GM23338 (cell line): ENCODE results near the gene RAC3.

ENCODE experiments used
- CREB1 ChIP-seq: fragments of 250-450 bp; sonication (Bioruptor Pico); IDR thresholded peaks from 2 replicates; pipeline ENCODE4 v1.5.0; 2020; ENCODE audit warnings: low read depth, mild to moderate bottlenecking, moderate library complexity
- EZH2 ChIP-seq: fragments of 200-600 bp; sonication (generic); IDR thresholded peaks from one replicate; pipeline ENCODE4 v1.8.0; 2017; ENCODE audit warnings: antibody characterized with exemption, mild to moderate bottlenecking, low read depth; ENCODE audit not compliant: unreplicated experiment
- EZH2phosphoT487 ChIP-seq: fragments of 200-600 bp; sonication (generic); IDR thresholded peaks from one replicate; pipeline ENCODE4 v1.8.1; 2018; ENCODE audit warnings: antibody characterized with exemption; ENCODE audit not compliant: unreplicated experiment
- JUNB ChIP-seq: IDR thresholded peaks from one replicate; pipeline ENCODE4 v1.6.1; 2016; ENCODE audit warnings: antibody characterized with exemption; ENCODE audit not compliant: unreplicated experiment
- POLR2AphosphoS5 ChIP-seq: IDR thresholded peaks from 2 replicates; pipeline ENCODE4 v1.6.1; 2016; ENCODE audit warnings: antibody characterized with exemption, low read depth
- STAT1 ChIP-seq: IDR thresholded peaks from one replicate; pipeline ENCODE4 v1.6.1; 2016; ENCODE audit warnings: antibody characterized with exemption; ENCODE audit not compliant: unreplicated experiment
- ZNF114 ChIP-seq: fragments of 250-450 bp; sonication (Bioruptor Pico); IDR thresholded peaks from 2 replicates; pipeline ENCODE4 v1.5.0; 2020; ENCODE audit warnings: mild to moderate bottlenecking, moderate library complexity
- ZNF331 ChIP-seq: fragments of 250-450 bp; sonication (Bioruptor Pico); IDR thresholded peaks from 2 replicates; pipeline ENCODE4 v1.5.0; 2020; ENCODE audit warnings: low read depth, mild to moderate bottlenecking, moderate library complexity
- TF ChIP-seq, protein P1 (sequence below), 2 experiments: fragments of 200-600 bp in 1 of 2; sonication (generic) in 1 of 2; conservative IDR thresholded peaks; 2 replicates each; pipeline versions ENCODE4 v1.5.1 to v1.6.1; 2016 to 2017; ENCODE audit warnings: antibody characterized with exemption in 2 of 2, low read depth in 2 of 2, mild to moderate bottlenecking in 2 of 2, moderate library complexity in 1 of 2
- TF ChIP-seq, protein P2 (sequence below): IDR thresholded peaks from one replicate; pipeline ENCODE4 v1.6.1; 2018; ENCODE audit warnings: antibody characterized with exemption; ENCODE audit not compliant: unreplicated experiment
- TF ChIP-seq, protein P3 (sequence below): IDR thresholded peaks from 2 replicates; pipeline ENCODE4 v1.6.1; 2016; ENCODE audit warnings: antibody characterized with exemption
- TF ChIP-seq, protein P4 (sequence below): fragments of 250-450 bp; sonication (Bioruptor Pico); IDR thresholded peaks from 2 replicates; pipeline ENCODE4 v1.5.0; 2020; ENCODE audit warnings: mild to moderate bottlenecking, moderate library complexity

DNA sequence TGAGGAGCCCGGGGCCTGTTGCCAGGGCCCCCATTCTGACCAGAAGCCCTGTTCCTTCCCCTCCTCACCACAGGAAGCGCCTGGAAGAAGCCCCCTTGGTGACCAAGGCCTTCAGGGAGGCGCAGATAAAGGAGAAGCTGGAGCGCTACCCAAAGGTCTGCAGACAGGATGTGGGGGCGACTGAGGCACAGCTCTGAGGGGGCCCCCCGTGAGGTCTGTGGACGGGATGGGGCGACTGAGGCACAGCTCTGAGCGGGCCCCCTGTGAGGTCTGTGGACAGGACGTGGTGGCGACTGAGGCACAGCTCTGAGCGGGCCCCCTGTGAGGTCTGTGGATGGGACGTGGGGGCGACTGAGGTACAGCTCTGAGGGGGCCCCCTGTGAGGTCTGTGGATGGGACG is 22.1 kb upstream of the RAC3 start:
- TF ChIP-seq, protein P1, sequence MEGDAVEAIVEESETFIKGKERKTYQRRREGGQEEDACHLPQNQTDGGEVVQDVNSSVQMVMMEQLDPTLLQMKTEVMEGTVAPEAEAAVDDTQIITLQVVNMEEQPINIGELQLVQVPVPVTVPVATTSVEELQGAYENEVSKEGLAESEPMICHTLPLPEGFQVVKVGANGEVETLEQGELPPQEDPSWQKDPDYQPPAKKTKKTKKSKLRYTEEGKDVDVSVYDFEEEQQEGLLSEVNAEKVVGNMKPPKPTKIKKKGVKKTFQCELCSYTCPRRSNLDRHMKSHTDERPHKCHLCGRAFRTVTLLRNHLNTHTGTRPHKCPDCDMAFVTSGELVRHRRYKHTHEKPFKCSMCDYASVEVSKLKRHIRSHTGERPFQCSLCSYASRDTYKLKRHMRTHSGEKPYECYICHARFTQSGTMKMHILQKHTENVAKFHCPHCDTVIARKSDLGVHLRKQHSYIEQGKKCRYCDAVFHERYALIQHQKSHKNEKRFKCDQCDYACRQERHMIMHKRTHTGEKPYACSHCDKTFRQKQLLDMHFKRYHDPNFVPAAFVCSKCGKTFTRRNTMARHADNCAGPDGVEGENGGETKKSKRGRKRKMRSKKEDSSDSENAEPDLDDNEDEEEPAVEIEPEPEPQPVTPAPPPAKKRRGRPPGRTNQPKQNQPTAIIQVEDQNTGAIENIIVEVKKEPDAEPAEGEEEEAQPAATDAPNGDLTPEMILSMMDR (conservative IDR thresholded peaks at IDR 0.05; ENCODE audit: low read depth in 2 of 2): no peak
- TF ChIP-seq, protein P2, sequence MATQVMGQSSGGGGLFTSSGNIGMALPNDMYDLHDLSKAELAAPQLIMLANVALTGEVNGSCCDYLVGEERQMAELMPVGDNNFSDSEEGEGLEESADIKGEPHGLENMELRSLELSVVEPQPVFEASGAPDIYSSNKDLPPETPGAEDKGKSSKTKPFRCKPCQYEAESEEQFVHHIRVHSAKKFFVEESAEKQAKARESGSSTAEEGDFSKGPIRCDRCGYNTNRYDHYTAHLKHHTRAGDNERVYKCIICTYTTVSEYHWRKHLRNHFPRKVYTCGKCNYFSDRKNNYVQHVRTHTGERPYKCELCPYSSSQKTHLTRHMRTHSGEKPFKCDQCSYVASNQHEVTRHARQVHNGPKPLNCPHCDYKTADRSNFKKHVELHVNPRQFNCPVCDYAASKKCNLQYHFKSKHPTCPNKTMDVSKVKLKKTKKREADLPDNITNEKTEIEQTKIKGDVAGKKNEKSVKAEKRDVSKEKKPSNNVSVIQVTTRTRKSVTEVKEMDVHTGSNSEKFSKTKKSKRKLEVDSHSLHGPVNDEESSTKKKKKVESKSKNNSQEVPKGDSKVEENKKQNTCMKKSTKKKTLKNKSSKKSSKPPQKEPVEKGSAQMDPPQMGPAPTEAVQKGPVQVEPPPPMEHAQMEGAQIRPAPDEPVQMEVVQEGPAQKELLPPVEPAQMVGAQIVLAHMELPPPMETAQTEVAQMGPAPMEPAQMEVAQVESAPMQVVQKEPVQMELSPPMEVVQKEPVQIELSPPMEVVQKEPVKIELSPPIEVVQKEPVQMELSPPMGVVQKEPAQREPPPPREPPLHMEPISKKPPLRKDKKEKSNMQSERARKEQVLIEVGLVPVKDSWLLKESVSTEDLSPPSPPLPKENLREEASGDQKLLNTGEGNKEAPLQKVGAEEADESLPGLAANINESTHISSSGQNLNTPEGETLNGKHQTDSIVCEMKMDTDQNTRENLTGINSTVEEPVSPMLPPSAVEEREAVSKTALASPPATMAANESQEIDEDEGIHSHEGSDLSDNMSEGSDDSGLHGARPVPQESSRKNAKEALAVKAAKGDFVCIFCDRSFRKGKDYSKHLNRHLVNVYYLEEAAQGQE: no peak
- TF ChIP-seq POLR2AphosphoS5 (no peak), EZH2 (no peak), EZH2phosphoT487 (no peak), ZNF331 (CRISPR knock-in tag) (no peak), ZNF114 (no peak), STAT1 (no peak), JUNB (no peak), CREB1 (CRISPR knock-in tag) (no peak)
- TF ChIP-seq, protein P3, sequence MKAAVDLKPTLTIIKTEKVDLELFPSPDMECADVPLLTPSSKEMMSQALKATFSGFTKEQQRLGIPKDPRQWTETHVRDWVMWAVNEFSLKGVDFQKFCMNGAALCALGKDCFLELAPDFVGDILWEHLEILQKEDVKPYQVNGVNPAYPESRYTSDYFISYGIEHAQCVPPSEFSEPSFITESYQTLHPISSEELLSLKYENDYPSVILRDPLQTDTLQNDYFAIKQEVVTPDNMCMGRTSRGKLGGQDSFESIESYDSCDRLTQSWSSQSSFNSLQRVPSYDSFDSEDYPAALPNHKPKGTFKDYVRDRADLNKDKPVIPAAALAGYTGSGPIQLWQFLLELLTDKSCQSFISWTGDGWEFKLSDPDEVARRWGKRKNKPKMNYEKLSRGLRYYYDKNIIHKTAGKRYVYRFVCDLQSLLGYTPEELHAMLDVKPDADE: no peak
- TF ChIP-seq, protein P4, sequence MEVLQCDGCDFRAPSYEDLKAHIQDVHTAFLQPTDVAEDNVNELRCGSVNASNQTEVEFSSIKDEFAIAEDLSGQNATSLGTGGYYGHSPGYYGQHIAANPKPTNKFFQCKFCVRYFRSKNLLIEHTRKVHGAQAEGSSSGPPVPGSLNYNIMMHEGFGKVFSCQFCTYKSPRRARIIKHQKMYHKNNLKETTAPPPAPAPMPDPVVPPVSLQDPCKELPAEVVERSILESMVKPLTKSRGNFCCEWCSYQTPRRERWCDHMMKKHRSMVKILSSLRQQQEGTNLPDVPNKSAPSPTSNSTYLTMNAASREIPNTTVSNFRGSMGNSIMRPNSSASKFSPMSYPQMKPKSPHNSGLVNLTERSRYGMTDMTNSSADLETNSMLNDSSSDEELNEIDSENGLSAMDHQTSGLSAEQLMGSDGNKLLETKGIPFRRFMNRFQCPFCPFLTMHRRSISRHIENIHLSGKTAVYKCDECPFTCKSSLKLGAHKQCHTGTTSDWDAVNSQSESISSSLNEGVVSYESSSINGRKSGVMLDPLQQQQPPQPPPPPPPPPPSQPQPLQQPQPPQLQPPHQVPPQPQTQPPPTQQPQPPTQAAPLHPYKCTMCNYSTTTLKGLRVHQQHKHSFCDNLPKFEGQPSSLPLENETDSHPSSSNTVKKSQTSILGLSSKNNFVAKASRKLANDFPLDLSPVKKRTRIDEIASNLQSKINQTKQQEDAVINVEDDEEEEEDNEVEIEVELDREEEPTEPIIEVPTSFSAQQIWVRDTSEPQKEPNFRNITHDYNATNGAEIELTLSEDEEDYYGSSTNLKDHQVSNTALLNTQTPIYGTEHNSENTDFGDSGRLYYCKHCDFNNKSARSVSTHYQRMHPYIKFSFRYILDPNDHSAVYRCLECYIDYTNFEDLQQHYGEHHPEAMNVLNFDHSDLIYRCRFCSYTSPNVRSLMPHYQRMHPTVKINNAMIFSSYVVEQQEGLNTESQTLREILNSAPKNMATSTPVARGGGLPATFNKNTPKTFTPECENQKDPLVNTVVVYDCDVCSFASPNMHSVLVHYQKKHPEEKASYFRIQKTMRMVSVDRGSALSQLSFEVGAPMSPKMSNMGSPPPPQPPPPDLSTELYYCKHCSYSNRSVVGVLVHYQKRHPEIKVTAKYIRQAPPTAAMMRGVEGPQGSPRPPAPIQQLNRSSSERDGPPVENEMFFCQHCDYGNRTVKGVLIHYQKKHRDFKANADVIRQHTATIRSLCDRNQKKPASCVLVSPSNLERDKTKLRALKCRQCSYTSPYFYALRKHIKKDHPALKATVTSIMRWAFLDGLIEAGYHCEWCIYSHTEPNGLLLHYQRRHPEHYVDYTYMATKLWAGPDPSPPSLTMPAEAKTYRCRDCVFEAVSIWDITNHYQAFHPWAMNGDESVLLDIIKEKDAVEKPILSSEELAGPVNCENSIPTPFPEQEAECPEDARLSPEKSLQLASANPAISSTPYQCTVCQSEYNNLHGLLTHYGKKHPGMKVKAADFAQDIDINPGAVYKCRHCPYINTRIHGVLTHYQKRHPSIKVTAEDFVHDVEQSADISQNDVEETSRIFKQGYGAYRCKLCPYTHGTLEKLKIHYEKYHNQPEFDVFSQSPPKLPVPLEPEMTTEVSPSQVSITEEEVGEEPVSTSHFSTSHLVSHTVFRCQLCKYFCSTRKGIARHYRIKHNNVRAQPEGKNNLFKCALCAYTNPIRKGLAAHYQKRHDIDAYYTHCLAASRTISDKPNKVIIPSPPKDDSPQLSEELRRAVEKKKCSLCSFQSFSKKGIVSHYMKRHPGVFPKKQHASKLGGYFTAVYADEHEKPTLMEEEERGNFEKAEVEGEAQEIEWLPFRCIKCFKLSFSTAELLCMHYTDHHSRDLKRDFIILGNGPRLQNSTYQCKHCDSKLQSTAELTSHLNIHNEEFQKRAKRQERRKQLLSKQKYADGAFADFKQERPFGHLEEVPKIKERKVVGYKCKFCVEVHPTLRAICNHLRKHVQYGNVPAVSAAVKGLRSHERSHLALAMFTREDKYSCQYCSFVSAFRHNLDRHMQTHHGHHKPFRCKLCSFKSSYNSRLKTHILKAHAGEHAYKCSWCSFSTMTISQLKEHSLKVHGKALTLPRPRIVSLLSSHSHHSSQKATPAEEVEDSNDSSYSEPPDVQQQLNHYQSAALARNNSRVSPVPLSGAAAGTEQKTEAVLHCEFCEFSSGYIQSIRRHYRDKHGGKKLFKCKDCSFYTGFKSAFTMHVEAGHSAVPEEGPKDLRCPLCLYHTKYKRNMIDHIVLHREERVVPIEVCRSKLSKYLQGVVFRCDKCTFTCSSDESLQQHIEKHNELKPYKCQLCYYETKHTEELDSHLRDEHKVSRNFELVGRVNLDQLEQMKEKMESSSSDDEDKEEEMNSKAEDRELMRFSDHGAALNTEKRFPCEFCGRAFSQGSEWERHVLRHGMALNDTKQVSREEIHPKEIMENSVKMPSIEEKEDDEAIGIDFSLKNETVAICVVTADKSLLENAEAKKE (CRISPR knock-in tag): no peak
